ENCODE results near the gene OR51A7.

The OR51A7 gene

GRCh38 chr11:4957396-4957795 lies 53.8 kb downstream of the OR51A7 start:
- DNase-seq (ENCODE audit: low spot score) = no peak

All from globus pallidus (tissue), 1 donor.